HG03066 (cell line): ENCODE data around the gene IL5RA.
A peak's percentile ranks its signal among the peaks of the same experiment; 100 is the strongest.

Experiments
- ATAC-seq: cut with Tn5 transposase; IDR thresholded peaks from one replicate; pipeline ENCODE4 v1.9.1; 2021; ENCODE audit warnings: low read depth; ENCODE audit not compliant: unreplicated experiment

Gene IL5RA

GRCh38 chr3:3107858-3108257 is 2.3 kb downstream of the IL5RA start:
- no peak for ATAC-seq

- no peak for ATAC-seq
Measured at GRCh38 chr3:3107181-3107580, 3.0 kb downstream of the IL5RA start.

- no peak for ATAC-seq
Measured at GRCh38 chr3:3105815-3106214, 4.4 kb downstream of the IL5RA start.

- ATAC-seq, result no peak
Measured at GRCh38 chr3:3105246-3105645, 4.9 kb downstream of the IL5RA start.

GRCh38 chr3:3102751-3103150 is 7.4 kb downstream of the IL5RA start:
- no peak for ATAC-seq

- ATAC-seq, result peak; percentile 65
Measured at GRCh38 chr3:3101660-3102458, 8.3 kb downstream of the IL5RA start.

- no peak for ATAC-seq
Measured at GRCh38 chr3:3097958-3098357, 12.2 kb downstream of the IL5RA start.

GRCh38 chr3:3089017-3089416 is 21.2 kb downstream of the IL5RA start:
- peak; percentile 99 for ATAC-seq

GRCh38 chr3:3087716-3088465 is 22.3 kb downstream of the IL5RA start:
- ATAC-seq, result no peak

- ATAC-seq, result no peak
Measured at GRCh38 chr3:3087279-3087678, 22.9 kb downstream of the IL5RA start.

- no peak for ATAC-seq
Measured at GRCh38 chr3:3086239-3086638, 23.9 kb downstream of the IL5RA start.

- peak; percentile 20 for ATAC-seq
Measured at GRCh38 chr3:3085782-3086181, 24.4 kb downstream of the IL5RA start.

- ATAC-seq, result no peak
Measured at GRCh38 chr3:3084890-3085289, 25.3 kb downstream of the IL5RA start.

- peak; percentile 78 for ATAC-seq
Measured at GRCh38 chr3:3082234-3082924, 27.8 kb downstream of the IL5RA start.

GRCh38 chr3:3081381-3082233 is 28.6 kb downstream of the IL5RA start:
- peak; percentile 41 for ATAC-seq

- ATAC-seq, result no peak
Measured at GRCh38 chr3:3080309-3080708, 29.9 kb downstream of the IL5RA start.

- no peak for ATAC-seq
Measured at GRCh38 chr3:3074551-3075257, 35.5 kb downstream of the IL5RA start.

- ATAC-seq, result no peak
Measured at GRCh38 chr3:3071136-3071535, 39.0 kb downstream of the IL5RA start.

- no peak for ATAC-seq
Measured at GRCh38 chr3:3069723-3070122, 40.5 kb downstream of the IL5RA start.

GRCh38 chr3:3068358-3068881 is 41.8 kb downstream of the IL5RA start:
- no peak for ATAC-seq
